Measurements from ENCODE around the gene STEAP1B. TPM values are rescaled to one million over a fixed set of nuclear protein-coding genes. Genes with fewer than 3 reads are reported as not detected.

The STEAP1B gene
- total RNA-seq, 1 experiment from 2014 or later: 3.1 TPM

DNA sequence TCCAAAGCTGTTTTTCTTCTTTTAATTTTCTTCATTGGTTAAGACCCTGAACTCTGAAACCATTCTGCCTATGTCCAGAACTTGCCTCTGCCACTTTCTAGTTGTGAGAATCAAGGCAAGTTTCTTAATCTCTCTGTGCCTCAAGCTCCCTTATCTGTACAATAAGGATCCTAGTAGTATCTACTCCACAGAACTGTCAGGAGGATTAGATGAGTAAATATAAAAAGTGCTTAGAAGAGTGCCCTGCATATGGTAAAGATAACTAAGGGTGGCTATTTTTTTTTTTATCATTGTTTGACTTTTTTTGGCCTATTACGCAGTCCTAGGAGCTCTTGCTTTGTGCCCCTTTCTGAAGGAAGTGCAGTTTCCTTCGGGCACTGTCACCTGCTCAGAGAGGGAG is 96.6 kb downstream of the STEAP1B start:
- DNase-seq (ENCODE audit: low read depth): no peak

DNA sequence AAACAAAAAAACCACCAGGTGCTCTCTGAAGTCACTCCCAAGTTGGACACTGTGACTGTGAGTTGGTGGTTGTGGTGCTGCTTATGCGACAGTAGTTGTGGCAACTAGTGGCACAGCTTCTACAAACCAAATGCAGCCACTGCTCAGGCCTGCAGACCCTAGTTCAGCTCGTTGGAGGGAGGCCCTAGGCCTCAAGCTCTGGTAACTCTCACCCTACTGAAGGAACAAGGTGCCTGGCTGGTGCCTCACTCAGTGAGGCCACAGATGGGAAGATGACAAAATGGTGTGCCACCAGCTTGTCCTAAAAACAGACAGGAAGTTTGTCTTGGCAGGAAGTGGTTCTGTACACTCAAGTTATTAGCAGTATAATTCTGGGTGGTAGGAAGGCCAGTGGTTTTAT is 97.7 kb downstream of the STEAP1B start:
- DNase-seq (ENCODE audit: low read depth): no peak

DNA sequence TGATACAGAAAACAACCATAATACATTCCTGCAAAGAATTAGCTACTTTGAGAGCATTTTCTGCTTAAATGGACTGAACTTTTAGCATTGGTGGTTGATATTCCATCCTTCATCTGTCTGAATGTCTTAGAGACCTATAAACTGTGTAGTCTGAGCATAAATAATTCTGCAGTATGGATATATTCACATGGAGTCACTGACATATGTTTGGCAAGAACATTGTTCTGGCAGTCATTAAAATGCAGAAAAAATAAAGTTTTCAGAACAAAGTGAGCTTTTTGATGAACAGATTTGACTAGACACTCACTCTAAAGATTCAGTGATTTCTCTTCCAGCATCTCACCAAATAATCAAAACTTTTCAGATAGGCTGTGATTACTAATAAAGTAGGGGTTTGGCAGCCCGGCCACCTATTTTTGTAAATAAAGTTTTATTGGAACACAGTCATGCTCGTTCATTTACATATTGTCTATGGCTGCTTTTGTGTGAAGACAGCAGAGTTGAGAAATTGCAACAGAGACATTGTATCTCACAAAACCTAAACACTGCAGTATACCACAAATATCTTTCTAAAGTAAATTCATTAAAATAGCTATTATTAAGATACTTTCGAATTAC is 98.9 kb downstream of the STEAP1B start:
- no peak for DNase-seq (ENCODE audit: low read depth)

DNA sequence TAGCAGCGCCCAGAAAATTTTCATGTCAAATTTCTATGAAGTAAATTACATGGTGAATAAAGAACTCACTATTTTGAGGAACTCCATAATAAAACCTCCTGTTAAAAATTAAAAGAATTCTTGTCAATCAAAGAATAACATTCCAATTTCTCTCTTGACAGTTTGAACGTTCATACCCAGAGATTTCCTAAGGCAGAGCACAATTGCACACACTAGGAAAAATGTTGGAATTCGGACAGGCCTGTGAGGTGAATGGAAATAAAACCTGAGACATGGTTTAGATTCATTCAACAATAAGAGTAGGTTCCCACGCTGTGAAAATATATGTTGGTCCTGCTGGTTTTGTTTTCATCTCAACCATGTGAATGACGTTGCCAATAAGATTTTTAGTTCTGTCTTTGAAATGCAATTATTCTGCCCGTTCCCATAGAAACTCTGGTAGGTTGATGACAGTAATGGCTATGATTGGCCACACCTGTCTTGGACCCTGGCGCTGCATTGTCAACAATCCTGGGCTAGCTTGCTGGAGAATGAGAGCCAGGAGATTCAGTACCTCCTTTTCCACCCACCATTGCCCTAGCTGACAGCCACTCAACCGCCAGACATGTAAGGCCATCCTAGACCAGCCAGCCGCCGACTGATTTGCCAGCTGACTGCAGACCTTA is 99.7 kb downstream of the STEAP1B start:
- DNase-seq (ENCODE audit: low read depth): no peak

DNA sequence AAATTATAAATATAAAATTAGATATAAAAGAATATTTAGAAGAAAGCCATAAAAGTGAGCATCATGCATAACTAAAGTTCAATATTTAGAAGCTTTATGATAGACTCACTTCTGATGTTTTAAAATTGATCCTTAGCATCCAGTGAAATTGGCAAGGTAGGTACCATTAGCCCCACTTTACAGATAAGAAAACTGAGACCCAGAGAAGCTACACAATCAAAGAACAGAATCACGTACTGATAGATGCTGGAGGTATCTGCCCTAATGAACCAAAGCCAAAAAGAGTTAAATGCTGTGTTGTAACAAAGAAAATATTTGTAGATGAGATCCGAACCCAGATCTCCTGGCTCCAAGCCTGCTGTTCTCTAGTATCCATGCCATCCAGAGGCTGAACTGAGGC is 100.4 kb downstream of the STEAP1B start:
- DNase-seq (ENCODE audit: low read depth): no peak

DNA sequence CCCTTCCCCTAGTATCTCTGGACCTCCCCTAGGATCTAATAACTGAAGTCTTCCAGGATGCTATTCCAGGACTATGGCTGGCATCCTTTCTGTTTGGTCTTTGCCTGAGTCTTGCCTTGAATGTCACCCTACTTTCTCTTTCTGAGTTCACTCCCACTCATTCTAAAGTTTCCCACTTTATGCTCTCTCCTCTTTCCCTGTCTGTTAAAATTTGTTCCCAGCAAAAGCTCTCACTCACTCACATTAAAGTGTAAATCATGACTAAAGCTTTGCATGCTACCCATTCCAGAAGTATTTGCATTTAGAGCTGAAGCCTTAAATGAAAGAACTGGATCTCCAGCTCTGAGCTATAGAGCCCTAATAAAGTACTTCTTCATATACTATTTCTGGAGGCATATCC is 100.9 kb downstream of the STEAP1B start:
- DNase-seq (ENCODE audit: low read depth): no peak

DNA sequence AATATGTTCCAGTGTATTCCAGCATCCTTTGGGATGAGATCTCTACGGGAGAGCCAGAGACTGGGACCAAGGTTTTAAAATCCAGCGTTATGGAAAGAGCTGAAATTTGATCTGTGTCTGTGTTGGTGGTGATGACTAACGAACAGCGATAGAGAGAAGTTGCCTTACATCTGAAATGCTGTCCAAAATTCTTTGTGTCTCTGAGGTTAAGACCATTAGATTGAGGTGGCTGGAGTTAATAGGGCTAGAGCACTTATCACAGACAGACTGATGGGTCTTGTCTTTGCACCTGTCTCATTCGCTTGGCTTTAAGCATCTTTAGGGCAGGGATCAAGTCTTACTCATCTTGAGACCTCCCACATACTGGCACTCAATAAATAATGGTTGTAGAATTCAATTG is 102.0 kb downstream of the STEAP1B start:
- no peak for DNase-seq (ENCODE audit: low read depth)

DNA sequence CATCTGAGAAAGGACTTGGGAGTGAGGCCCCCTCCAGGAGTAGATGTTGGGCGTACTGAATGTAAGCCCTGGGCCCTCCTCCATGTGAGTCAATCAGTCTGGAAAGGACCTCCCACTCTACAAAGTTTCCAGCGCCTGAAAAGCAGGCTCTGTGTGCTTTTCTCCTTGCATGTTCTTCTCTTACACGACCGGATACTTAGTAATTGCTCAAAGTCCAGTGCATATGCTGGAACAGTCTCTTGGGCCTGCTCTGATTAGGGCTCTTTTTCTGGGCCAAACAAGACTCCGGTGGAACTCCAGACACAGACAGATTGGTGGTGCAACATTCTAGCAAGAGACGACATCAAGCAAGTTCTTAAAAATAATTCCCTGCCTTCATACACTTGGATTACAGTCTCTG is 104.8 kb downstream of the STEAP1B start:
- DNase-seq (ENCODE audit: low read depth): no peak

DNA sequence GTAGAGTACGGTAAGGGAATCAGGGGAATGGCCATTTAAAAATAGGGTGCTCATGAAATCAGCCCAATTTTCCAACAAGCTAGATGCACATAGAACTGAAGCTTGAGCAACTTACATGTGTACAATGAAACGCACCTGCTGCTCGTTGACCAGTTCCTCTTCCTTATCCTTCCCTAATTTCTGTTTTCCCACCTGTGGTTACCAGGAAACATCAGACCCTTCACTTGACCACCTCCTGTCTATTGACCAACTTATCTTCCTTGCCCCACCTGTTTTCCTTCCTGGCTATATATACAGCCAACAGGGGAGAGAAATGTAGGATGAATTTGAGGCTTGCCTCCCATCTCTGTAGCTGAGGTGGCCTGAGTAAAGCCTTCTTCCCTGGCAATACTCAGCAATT is 105.2 kb downstream of the STEAP1B start:
- no peak for DNase-seq (ENCODE audit: low read depth)

DNA sequence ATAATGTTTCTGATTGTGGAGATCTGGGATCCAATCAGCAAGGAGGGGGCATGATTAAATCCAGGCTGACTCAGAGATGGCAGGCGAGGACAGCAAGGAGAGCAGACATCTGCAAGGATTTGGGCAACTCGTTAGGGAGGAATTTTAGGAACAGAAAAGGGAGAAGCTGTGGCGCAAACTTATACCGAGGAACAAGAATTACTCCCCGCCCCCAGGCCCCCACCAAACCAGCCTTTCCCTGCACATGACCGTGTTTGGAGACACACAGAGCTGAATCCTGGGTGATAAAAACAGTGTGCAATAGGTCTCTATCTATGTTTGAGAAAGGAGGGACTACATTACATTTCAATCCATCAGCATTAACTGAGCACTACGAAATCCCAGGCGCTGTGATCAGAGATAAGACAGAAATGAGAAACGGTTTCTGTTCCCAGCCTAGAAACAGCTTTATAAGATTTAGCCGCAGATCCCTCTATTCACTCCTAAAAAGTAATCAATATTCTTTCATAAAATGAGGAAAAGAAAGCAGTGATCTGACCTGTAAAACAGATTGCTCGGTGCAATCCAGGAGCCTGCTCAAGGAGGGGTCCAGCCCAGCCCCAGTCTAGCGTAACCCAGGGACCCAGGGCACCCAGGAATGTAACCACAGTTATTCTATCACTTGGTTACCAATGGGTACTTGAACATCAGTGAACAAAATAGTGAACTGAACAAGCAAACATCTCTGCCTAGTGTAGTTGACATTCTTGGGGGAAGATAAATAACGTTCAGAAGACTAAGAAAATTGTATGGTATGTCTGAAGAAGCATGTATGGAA is 105.9 kb downstream of the STEAP1B start:
- DNase-seq (ENCODE audit: low read depth): no peak

DNA sequence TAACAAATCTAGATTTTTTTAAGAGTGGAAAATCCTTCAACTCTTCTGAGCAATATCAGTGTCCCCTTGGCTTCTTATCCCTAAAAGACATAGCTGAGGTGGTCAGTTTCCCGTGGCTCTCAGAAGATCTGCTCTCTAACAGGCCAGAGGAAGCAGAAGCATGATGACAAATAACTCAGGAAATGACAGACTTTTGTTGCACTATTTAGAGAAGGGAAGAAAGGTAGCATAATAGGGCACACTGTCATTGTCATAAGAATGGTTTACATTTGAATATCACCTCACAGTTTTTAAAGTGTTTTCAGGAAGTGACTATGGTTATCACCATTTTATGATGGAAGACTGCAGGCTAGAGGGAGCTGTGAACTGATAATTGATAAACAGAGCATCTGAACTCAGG is 109.5 kb downstream of the STEAP1B start:
- no peak for DNase-seq (ENCODE audit: low read depth)

DNA sequence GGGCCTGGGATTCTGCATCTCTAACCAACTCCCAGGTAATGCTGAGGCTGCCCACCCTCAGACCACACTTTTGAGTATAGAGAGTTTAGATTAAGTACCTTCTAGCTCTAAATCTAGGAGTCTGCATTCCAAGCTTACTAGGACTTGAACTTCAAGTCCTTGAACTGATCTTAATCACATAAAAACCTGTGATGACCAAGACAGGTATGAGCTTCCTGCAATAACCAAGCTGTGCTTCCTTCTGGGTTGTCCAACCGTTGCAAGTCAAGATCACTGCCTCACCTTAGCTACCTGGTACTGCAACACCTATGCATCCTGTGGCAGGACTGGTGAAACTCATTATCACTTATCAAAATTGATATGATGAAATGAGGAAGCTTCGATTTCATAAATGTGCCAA is 110.1 kb downstream of the STEAP1B start:
- no peak for DNase-seq (ENCODE audit: low read depth)

DNA sequence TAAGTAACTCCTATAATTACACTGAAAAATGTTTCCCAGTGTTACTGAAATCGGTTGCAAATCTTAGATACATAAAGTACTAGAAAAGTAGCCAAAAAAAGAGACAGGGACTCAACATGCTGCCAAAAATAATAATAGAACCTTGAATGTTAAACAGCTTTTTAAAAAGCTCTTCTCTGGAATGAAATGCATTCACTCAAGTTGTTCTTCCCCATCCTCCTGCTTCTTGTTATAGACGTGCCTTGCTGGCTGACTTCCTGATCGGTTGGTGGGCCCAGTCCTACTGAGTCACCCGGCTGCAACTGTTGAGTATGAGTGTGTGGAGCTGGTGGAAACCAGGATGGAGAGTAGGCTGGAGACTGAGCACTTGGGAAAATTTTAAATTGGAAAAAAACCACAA is 112.4 kb downstream of the STEAP1B start:
- peak; percentile 7 for DNase-seq (ENCODE audit: low read depth)

DNA sequence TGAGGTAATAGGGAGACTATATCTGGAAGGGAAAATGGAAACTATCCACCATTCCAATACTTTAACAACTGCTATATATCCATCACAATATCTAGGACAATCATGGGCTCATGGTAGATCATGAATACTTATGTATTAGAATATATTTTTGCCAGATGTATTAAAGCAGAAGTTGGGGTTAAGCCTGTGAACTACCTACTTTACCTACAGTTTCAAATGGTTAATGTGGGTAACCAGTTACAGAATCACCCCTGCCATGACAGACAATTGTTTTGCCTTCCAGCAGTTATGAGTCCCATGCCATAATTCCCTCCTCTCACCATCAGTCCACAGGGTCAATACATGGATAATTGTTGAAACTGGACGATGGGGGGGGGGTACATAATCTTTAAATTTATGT is 113.1 kb downstream of the STEAP1B start:
- DNase-seq (ENCODE audit: low read depth): no peak

DNA sequence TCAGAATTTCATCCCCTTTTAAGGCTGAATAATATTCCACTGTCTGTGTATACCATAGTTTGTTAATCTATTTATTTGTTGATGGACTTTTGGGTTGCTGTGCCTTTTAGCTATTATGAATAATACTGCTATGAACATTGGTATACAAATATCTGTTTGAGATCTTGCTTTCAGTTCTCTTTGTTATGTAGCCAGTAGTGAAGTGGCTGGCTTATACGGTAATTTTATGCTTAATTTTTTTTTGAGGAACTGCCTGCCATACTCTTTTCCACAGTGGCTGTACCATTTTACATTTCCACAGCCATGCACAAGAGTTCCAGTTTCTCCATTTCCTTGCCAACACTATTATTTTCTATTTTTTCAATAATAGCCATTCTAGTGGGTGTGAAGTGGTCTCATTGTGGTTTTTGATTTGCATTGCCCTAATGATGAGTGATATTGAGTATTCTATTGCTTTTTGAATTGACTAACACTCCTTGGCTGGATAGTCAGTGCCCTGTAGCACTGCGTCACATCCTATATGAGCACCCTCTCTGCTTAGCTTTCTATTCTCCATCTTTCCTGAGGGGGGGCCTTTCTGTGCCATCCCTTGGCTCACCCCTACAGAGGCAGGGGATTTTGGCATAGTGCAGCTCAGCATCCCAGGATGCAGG is 113.7 kb downstream of the STEAP1B start:
- no peak for DNase-seq (ENCODE audit: low read depth)

DNA sequence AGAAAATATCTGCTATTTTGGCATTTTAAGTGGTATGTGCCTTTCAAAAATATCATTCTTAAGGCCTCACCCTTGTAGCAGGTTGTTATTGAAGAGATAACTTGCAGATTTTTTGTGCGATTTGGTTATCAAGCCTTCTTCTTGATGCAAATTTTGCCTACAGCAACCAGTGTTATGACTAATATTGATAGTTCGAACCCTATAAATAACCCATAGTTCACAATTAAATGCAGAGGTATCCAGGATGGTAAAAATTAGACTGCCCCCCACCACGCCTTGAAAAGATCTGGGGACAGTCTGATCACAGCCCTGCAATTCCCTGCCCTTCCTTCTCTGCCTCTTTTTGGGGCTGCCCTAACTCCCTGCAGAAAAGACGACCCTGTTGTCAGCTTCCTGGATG is 114.7 kb downstream of the STEAP1B start:
- no peak for DNase-seq (ENCODE audit: low read depth)

DNA sequence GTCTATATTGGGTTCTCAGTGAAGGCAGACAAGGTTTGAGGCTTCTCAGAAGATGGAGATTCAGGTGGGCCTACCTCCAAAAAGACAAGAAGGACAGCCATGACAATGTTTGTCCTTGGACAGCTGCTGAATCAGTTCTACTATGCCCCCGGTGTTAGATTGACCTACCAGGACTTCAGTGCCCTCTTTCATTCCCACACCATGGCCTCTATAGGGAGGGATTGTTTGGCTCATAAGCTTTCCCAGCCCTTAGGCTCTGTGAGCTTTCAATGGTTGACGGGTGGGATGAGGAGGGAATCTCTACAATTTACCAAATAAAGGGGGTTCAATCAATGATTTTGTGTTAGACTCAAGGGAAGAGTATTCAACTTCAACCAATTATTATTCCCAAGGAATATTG is 119.7 kb downstream of the STEAP1B start:
- DNase-seq (ENCODE audit: low read depth): no peak

DNA sequence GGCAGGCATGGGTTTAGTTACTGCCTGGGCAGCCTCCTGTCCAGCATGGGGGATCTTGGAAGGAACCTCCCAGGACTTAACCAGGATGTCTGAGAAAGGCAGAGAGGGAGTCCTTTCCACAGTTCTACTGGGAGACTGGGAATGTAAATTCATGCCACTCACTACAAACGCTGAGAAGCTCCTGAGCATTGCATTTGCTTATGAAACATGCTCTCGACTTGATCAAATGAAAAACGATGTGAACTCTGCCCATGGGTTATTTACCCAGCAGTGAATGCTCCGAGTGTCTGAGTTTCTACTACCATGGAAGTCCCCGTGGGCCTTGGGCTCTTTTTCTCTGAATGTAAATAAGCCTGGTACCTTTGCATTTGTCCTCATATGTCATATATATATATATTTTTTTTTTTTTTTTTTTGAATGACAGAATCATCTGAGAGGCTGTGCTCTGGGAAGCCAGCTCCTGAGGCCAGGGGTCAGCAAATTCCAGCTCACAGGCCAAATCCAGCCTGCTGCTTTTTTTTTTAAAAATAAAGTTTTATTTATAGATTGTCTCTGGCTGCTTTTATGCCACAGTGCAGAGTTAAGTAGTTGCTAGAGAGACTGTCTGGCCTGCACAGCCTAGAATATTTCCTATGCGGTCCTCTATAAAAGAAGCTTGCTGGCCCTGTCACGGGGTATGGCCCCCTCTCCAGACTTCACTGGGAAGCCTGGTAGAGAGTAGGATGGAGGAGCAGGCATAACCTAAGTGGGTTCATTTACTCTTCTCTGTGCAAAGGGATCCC is 121.6 kb downstream of the STEAP1B start:
- no peak for DNase-seq (ENCODE audit: low read depth)

DNA sequence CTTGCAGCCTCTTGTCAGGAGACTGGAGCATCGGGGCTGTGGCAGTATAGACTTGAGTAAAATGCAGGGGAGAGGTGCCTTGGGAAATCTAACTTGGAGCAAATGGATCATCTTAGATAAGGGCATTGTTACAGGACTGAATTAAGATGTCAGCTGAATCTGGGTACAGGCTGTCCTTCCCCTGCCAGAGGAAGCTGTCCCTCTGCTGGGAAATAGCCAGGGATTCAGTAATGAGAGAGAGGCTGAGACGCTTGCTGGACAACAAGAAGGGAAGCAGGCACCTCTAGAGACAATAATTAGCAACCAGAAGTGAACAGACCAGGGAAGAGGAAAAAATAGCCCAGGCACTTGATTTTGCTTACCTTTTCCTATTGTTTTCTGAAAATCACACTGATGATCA is 122.3 kb downstream of the STEAP1B start:
- no peak for DNase-seq (ENCODE audit: low read depth)

DNA sequence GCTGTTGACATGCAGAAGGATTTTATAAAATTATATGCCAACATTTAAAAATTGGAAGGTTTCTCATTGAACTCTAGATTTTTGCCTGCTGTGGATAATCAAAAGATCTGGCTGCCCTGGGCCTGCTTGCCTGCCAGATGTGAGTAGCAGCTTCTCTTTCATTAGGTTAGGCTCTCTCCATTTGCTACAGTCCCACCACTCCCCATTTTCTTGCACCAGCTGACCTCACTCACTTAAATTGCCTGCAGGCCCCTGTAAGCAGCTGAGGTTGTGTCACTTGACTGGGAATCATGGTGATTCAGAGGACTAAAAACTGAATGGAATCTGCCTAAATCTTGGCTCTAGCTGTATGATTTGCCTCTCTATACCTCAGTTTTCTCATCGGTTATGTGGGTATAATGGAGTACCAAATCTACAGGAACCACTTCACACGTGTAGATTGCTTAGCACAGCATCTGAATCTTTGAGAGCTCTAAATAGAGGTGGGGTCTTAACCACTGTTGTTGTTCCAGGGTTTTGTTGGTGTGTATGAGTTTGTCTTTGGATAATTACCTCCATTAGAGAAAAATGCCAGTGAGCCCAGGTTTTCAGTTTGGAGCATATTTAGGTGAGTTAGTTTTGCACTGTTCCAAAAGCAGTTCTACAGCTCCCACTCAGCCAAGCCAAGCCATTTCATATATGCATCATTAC is 124.5 kb downstream of the STEAP1B start:
- DNase-seq (ENCODE audit: low read depth): no peak

DNA sequence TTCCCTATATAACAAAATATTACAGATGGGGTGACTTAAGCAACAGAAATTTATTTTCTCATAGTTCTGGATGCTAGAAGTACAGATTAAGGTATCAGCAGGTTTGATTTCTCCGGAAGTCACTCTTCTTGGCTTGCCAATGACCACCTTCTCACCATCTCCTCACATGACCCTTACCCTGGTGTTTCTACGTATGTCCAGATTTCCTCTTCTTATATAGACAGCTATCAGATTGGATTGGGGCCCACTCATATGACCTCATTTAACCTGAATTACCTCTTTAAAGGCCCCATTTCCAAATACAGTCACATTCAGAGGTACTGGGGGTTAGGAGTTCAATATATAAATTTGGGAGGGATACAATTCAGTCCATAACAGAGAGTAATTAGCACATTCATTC is 126.1 kb downstream of the STEAP1B start:
- DNase-seq (ENCODE audit: low read depth): no peak
